Right renal cortex interstitium (tissue), 3 donors: ENCODE measurements around the gene PPP2R5C. TPM values are rescaled to one million over a fixed set of nuclear protein-coding genes. Genes with fewer than 3 reads are reported as not detected.
A peak's percentile ranks its signal among the peaks of the same experiment; 100 is the strongest.
"Not testable (repeated sequence)": the region's sequence is repeated elsewhere in the genome, so short reads cannot be mapped to it uniquely, and the experiment has no call there.

Source experiments
- DNase-seq, 3 donors: peaks; one replicate each; pipeline ENCODE4 v3.0.0-alpha.2; 2013; ENCODE audit warnings: low read depth in 3 of 3, low spot score in 2 of 3
- polyA plus RNA-seq, 3 donors: library from polyadenylated mRNA; unstranded; fragments of 120-200 nt; gene quantifications; one replicate each; pipeline ENCODE4 v1.2.1, GENCODE V29; 2013; ENCODE audit not compliant: insufficient read length in 3 of 3

Gene PPP2R5C
- polyA plus RNA-seq, 3 donors: 105 to 114 (median 106) TPM

GRCh38 chr14:101961011-101961721, 199.7 kb downstream of the PPP2R5C start:
- DNase-seq: no peak

GRCh38 chr14:101961746-101962502, 200.4 kb downstream of the PPP2R5C start:
- DNase-seq: no peak

GRCh38 chr14:101962503-101962874, 201.0 kb downstream of the PPP2R5C start:
- no peak for DNase-seq

- DNase-seq: no peak
Observed at GRCh38 chr14:101963052-101963451, 201.5 kb downstream of the PPP2R5C start.

GRCh38 chr14:101963656-101964296, 202.3 kb downstream of the PPP2R5C start:
- no peak for DNase-seq

- peak; percentile 75 to 83 (median 82) for DNase-seq
Observed at GRCh38 chr14:101964297-101965180, 203.0 kb downstream of the PPP2R5C start, which contains the start of gene DYNC1H1. Gene DYNC1H1, plus strand, starts transcription at chr14:101964573. Its CDS starts 119 bp downstream, at chr14:101964692.

GRCh38 chr14:101965181-101965544, 203.7 kb downstream of the PPP2R5C start:
- no peak for DNase-seq

GRCh38 chr14:101965770-101966722, 204.5 kb downstream of the PPP2R5C start:
- DNase-seq: no peak

GRCh38 chr14:101966742-101967141, 205.2 kb downstream of the PPP2R5C start:
- DNase-seq: no peak

- DNase-seq: no peak
Observed at GRCh38 chr14:101968186-101968585, 206.7 kb downstream of the PPP2R5C start.

GRCh38 chr14:101969481-101969880, 208.0 kb downstream of the PPP2R5C start:
- no peak for DNase-seq

- no peak for DNase-seq
Observed at GRCh38 chr14:101970830-101971400, 209.4 kb downstream of the PPP2R5C start.

- not testable (repeated sequence) for DNase-seq
Observed at GRCh38 chr14:101971458-101971857, 209.9 kb downstream of the PPP2R5C start.

- no peak for DNase-seq
Observed at GRCh38 chr14:101972126-101972866, 210.8 kb downstream of the PPP2R5C start.

GRCh38 chr14:101973356-101973755, 211.8 kb downstream of the PPP2R5C start:
- no peak for DNase-seq

GRCh38 chr14:101975231-101975630, 213.7 kb downstream of the PPP2R5C start:
- DNase-seq: no peak
